DND-41 (cell line): ENCODE results near the gene LIPG.

ENCODE experiments used
- ATAC-seq: fragments of 200-7000 bp; cut with Tn5 transposase; 3 replicates; pipeline ENCODE4 v1.9.1; 2021; ENCODE audit warnings: low read depth; ENCODE audit not compliant: insufficient read depth
- DNase-seq: peaks from one replicate; pipeline ENCODE4 v3.0.0-alpha.2; 2020
- H2AFZ ChIP-seq: 2 replicates; pipeline ENCODE4 v1.6.0; 2012; ENCODE audit warnings: low read depth, low read length
- H3K27ac ChIP-seq: 2 replicates; pipeline ENCODE4 v1.5.1; 2012; ENCODE audit warnings: low read length, inconsistent platforms
- H3K27me3 ChIP-seq: fragments of 200-600 bp; sonication (generic); 2 replicates; pipeline ENCODE4 v1.6.0; 2012; ENCODE audit warnings: low read length, mild to moderate bottlenecking, inconsistent platforms; ENCODE audit not compliant: insufficient read depth, poor library complexity
- H3K36me3 ChIP-seq: 2 replicates; pipeline ENCODE4 v1.5.1; 2012; ENCODE audit warnings: low read length, inconsistent platforms; ENCODE audit not compliant: insufficient read depth
- H3K4me1 ChIP-seq: 2 replicates; pipeline ENCODE4 v1.5.1; 2012; ENCODE audit warnings: mild to moderate bottlenecking, low read length; ENCODE audit not compliant: insufficient read depth
- H3K4me2 ChIP-seq: 2 replicates; pipeline ENCODE4 v1.6.0; 2012; ENCODE audit warnings: mild to moderate bottlenecking, moderate library complexity, low read length, inconsistent platforms; ENCODE audit not compliant: insufficient read depth
- H3K4me3 ChIP-seq, 2 experiments: fragments of 200-600 bp in 1 of 2; shearing (Covaris generic) in 1 of 2; 2 replicates each; pipeline ENCODE4 v1.5.1; 2012 to 2016; ENCODE audit warnings: inconsistent platforms in 2 of 2, low read length in 2 of 2, mild to moderate bottlenecking in 2 of 2, low read depth in 1 of 2, moderate library complexity in 1 of 2
- H3K79me2 ChIP-seq: 2 replicates; pipeline ENCODE4 v1.6.0; 2012; ENCODE audit warnings: low read length, inconsistent platforms; ENCODE audit not compliant: insufficient read depth
- H3K9ac ChIP-seq: 2 replicates; pipeline ENCODE4 v1.6.0; 2012; ENCODE audit warnings: low read depth, mild to moderate bottlenecking, inconsistent platforms, low read length, moderate library complexity
- H3K9me3 ChIP-seq: 2 replicates; pipeline ENCODE4 v1.5.1; 2012; ENCODE audit warnings: low read length, moderate library complexity, mild to moderate bottlenecking, inconsistent platforms; ENCODE audit not compliant: insufficient read depth, severe bottlenecking
- H4K20me1 ChIP-seq: 2 replicates; pipeline ENCODE4 v1.6.0; 2012; ENCODE audit warnings: low read length; ENCODE audit not compliant: insufficient read depth
- EZH2 ChIP-seq: IDR thresholded peaks from 3 replicates; pipeline ENCODE4 v1.6.1; 2012; ENCODE audit warnings: borderline replicate concordance, low read depth, mild to moderate bottlenecking, moderate library complexity, low read length, inconsistent platforms; ENCODE audit not compliant: severe bottlenecking
- TF ChIP-seq, protein P1 (sequence below): IDR thresholded peaks from 2 replicates; pipeline ENCODE4 v1.5.1; 2012; ENCODE audit warnings: borderline replicate concordance, low read length, moderate library complexity, mild to moderate bottlenecking; ENCODE audit not compliant: poor library complexity, severe bottlenecking; ENCODE audit errors: extremely low read depth

The LIPG gene

DNA sequence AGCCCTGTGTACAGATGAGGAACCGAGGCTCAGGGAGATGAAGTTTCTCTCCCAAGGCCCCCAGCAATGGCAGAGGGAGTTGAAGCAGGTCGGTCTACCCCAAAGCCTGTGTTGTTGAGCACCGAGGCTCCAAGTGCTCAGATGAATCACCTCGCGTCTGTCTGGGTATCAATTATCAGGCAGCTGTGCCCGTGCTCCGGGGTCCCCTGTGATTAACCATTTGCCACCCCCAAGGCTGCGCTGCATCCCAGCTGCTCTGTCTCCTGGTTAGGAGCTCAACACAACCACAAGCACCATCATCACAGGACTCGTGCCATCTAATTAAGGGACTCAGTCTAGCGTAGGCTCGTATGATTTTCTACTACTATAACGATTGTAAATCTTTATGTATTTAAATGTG lies 27.1 kb downstream of the LIPG start:
- Histone ChIP-seq H3K4me1 (no peaks in the 10 kb centered on the region), H3K36me3 (no peaks in the 10 kb centered on the region), H3K27ac (no peak overlapping the region), H4K20me1 (no peaks in the 10 kb centered on the region), H3K4me3 (no peak overlapping the region), H2AFZ (no peak overlapping the region), H3K9ac (no peak overlapping the region), H3K9me3 (no peaks in the 10 kb centered on the region), H3K4me2 (no peak overlapping the region), H3K27me3 (peaks cover 12% of the 10 kb centered on the region), H3K79me2 (no peaks in the 10 kb centered on the region)
- TF ChIP-seq EZH2 = no peak
- TF ChIP-seq, protein P1, sequence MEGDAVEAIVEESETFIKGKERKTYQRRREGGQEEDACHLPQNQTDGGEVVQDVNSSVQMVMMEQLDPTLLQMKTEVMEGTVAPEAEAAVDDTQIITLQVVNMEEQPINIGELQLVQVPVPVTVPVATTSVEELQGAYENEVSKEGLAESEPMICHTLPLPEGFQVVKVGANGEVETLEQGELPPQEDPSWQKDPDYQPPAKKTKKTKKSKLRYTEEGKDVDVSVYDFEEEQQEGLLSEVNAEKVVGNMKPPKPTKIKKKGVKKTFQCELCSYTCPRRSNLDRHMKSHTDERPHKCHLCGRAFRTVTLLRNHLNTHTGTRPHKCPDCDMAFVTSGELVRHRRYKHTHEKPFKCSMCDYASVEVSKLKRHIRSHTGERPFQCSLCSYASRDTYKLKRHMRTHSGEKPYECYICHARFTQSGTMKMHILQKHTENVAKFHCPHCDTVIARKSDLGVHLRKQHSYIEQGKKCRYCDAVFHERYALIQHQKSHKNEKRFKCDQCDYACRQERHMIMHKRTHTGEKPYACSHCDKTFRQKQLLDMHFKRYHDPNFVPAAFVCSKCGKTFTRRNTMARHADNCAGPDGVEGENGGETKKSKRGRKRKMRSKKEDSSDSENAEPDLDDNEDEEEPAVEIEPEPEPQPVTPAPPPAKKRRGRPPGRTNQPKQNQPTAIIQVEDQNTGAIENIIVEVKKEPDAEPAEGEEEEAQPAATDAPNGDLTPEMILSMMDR = no peak
- ATAC-seq = no peak
- no peak for DNase-seq

DNA sequence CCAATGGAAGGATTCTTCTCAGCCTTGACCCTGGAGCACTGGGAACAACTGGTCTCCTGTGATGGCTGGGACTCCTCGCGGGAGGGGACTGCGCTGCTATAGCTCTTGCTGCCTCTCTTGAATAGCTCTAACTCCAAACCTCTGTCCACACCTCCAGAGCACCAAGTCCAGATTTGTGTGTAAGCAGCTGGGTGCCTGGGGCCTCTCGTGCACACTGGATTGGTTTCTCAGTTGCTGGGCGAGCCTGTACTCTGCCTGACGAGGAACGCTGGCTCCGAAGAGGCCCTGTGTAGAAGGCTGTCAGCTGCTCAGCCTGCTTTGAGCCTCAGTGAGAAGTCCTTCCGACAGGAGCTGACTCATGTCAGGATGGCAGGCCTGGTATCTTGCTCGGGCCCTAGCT lies 28.8 kb downstream of the LIPG start:
- Histone ChIP-seq H3K27ac (no peak overlapping the region), H3K79me2 (no peaks in the 10 kb centered on the region), H3K4me3 (no peak overlapping the region), H3K36me3 (no peaks in the 10 kb centered on the region), H3K27me3 (peaks cover 9% of the 10 kb centered on the region), H3K4me2 (no peak overlapping the region), H3K9me3 (no peaks in the 10 kb centered on the region), H4K20me1 (no peaks in the 10 kb centered on the region), H2AFZ (no peak overlapping the region), H3K9ac (no peak overlapping the region), H3K4me1 (no peaks in the 10 kb centered on the region)
- DNase-seq (no peak), ATAC-seq (no peak)
- TF ChIP-seq, protein P1 = no peak
- no peak for TF ChIP-seq EZH2

DNA sequence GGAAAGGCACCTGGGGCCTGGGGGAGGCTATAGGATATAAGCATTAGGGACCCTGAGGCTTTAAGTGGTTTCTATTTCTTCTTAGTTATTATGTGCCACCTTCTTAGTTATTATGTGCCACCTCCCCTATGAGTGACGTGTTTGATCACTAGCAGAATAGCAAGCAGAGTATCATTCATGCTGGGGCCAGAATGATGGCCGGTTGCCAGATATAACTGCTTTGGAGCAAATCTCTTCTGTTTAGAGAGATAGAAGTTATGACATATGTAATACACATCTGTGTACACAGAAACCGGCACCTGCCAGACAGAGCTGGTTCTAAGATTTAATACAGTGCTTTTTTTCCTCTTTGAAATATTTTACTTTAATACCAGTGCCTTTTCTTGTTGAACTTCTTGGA lies 29.4 kb downstream of the LIPG start:
- Histone ChIP-seq H3K9ac (no peak overlapping the region), H3K27me3 (peaks cover 5% of the 10 kb centered on the region), H2AFZ (no peak overlapping the region), H3K4me3 (no peak overlapping the region), H4K20me1 (no peaks in the 10 kb centered on the region), H3K36me3 (no peaks in the 10 kb centered on the region), H3K79me2 (no peaks in the 10 kb centered on the region), H3K27ac (no peak overlapping the region), H3K9me3 (no peaks in the 10 kb centered on the region), H3K4me2 (no peak overlapping the region), H3K4me1 (no peaks in the 10 kb centered on the region)
- DNase-seq = no peak
- TF ChIP-seq, protein P1 = no peak
- TF ChIP-seq EZH2 = no peak
- ATAC-seq = no peak

DNA sequence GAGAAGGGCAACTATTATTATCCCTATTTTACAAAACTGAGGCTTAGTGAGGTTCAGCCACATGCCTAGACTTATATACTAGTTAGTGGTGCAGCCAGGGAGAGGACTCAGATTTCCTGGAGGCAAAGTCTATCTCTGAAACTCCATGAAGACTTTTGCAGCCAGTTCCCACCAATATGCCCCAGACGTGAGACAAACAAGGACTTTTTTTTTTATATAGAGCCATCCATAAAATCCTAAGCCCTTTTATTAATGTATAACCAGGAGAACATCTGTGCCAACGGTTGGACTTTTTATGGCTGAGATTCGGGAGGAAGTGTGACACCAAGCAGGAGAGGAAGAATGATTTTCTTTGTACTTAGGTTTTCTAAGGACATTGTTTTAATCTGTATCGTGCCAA lies 29.9 kb downstream of the LIPG start:
- Histone ChIP-seq H3K79me2 (no peaks in the 10 kb centered on the region), H3K4me3 (no peak overlapping the region), H3K4me2 (no peak overlapping the region), H3K36me3 (no peaks in the 10 kb centered on the region), H4K20me1 (no peaks in the 10 kb centered on the region), H3K27ac (no peak overlapping the region), H3K9ac (no peak overlapping the region), H2AFZ (no peak overlapping the region), H3K27me3 (peaks cover 5% of the 10 kb centered on the region), H3K4me1 (no peaks in the 10 kb centered on the region), H3K9me3 (no peaks in the 10 kb centered on the region)
- TF ChIP-seq, protein P1 = no peak
- TF ChIP-seq EZH2 = no peak
- DNase-seq = no peak
- ATAC-seq = no peak
